Jurkat, Clone E6-1 (cell line): ENCODE data around the gene SRSF7. TPM values are rescaled to one million over a fixed set of nuclear protein-coding genes. Genes with fewer than 3 reads are reported as not detected.
"Not testable (repeated sequence)": the region's sequence is repeated elsewhere in the genome, so short reads cannot be mapped to it uniquely, and the experiment has no call there.

Experiments
- DNase-seq: peaks from one replicate; pipeline ENCODE4 v3.0.0-alpha.2; 2011; ENCODE audit warnings: low read depth, low spot score
- H3K4me3 ChIP-seq: 2 replicates; pipeline ENCODE4 v1.5.1; 2011; ENCODE audit warnings: mild to moderate bottlenecking, low read length, control low read depth, moderate library complexity
- polyA plus RNA-seq: library from polyadenylated mRNA; unstranded; fragments of >200 nt; gene quantifications from one replicate; pipeline ENCODE4 v1.2.1, GENCODE V29; 2012; ENCODE audit warnings: missing spikeins; ENCODE audit not compliant: insufficient read length, insufficient read depth

Gene SRSF7
- polyA plus RNA-seq, result 374 TPM

DNA sequence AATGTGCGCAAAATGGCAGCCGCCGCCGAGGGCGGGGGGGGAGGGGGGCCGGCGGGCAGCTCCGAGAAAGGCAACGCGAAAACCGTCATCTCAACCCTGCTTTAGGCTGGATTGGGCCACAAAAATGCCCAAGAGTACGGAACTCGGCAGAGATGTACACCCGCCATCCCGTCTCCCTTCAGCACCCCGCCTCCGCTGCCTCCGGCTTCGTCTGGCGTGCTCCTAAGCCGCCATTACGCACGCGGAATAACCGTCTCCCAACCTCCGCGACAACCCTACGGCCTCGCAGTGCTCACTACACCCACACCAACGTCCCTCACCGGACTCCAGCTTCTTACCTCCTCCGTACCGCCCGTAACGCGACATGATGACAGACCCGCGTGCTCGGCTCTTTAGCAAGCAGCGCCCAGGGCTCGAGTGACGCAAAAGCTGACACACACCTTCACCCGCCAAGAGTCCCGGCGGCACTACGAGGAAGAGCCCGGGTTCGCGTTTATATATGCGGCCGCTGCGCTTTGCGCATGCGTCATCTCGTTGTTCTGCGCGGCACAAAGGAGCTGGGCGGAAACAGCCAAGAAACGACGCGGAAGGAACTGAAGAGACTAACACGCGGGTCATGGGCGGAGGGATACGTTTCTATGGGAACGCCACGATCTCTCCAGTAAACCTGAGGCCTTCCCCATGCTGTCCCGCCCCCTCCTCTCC lies at the start of gene SRSF7:
TSS of gene SRSF7 (minus strand) at position 471 of the 705 bp plus-strand sequence. CDS start at position 366, 105 bp downstream.
- H3K4me3 ChIP-seq, result peak within 1 kb of the TSS; percentile 84
- peak; percentile 97 for DNase-seq

DNA sequence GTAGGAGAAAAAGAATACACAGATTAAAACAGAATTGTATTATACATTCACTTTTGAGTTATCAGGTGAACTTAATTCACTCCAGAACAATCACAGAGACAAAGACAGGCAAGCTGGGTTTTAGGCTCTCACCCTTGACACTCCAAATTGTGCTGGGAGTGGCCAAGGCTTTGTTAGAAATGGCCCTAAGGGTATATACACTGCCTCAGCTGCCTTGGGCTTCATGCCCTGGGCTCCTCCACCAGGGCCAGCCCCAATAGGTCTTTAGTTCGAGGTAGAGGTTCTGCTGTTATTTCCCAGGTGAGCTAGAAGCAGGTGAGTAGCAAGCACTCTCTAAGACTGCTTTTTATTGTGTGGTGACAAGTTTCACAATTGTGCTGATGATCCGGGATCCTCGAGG lies 46.8 kb upstream of the SRSF7 start:
- DNase-seq, result no peak
- no peak overlapping the region for H3K4me3 ChIP-seq

DNA sequence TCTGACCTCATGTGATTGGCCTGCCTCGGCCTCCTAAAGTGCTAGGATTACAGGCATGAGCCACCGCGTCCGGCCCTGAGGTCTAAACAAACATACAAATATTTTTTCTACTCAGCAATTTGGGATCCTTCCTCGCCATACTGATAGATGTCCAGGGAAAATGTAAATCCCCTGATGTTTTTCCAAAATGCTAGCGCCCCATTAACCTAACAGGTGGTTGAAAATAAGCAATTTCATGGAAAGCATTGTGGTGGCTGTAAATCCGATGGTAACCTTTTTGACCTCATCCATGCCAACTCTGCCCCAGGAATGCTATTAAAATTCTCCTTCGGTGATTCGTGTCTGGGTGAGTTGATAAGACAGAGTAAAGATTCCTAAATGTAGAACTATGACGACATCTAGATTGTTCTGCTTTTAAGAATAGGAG lies 46.1 kb upstream of the SRSF7 start:
- DNase-seq, result no peak
- H3K4me3 ChIP-seq, result no peak overlapping the region

DNA sequence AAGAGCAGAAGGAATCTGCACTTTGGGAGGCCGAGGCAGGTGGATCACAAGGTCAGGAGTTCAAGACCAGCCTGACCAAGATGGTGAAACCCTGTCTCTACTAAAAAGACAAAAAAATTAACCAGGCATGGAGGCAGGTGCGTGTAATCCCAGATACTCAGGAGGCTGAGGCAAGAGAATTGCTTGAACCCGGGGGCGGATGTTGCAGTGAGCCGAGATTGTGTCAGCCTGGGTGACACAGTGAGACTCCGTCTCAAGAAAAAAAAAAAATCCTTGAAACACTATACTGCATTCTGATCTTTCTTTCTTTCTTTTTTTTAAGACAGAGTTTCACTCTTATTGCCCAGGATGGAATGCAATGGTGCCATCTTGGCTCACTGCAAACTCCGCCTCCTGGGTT lies 43.9 kb upstream of the SRSF7 start:
- DNase-seq, H3K4me3 ChIP-seq: not testable (repeated sequence)

DNA sequence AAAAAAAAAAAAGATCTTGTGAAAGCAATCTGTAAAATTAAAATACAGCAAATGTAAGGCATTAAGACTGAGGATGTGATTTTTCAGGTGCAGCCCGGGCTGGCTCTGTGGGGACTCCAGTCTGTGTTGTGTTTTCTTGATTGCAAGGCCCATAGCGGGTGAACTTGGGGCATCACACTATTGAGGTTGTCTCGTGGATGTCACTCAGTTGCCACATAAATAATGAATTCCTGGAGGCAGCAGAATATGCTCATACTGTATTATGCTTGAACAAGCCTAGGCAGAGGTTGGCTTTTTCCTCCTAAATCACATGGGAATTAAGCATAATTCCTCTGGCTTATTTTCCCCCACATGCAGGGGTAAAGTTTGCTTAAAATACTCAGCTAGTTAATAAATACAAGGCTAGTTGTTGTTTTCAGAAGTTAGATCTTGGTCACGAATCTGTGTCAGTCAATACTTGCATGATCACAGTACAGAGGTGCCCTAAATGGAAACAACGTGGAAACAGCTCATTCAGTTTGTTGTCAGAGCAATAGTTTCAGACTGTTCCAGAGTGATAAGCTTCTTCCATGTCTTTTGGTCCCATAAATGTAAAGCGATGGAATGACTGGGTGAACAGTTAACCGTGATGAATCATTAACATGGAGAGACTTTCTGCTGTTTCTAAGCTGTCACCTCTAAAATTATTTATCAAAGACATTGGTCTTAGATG lies 43.2 kb upstream of the SRSF7 start:
- H3K4me3 ChIP-seq, result no peak overlapping the region
- DNase-seq, result no peak

DNA sequence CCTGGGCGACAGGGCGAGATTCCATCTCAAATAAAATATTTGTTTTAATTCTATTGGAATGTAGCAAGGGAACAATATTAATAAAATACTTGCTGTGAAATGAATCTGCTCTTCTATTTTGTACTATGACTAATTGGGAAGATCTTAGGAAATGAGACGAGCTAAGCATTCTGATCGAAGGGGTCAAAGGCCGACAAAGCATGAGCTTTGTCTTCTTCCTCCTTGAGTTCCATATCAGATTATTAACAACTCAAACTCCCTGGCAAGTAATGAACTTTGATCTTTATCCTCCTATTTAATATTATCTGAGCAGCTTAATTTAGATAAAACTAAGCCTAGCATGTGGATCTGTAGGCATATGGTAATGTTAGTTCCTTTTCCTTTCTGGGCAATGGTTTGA lies 42.4 kb upstream of the SRSF7 start:
- no peak overlapping the region for H3K4me3 ChIP-seq
- no peak for DNase-seq

DNA sequence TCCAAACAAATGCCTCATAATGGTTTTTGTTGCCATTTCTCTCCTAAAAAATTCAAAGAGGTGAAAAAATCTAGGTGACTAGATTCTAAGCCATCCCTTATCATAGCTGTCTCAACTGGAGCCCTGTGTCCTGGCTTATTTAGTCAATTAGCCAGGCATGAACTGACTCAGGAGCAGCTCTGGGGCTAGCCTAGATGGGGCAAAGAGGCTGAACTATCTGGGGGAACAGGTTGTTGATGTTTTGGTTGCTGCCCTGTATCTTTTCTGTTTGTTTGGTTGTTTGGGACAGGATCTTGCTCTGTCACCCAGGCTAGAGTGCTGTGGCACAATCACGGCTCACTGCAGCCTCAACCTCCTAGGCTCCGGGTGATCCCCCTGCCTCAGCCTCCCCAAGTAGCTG lies 41.6 kb upstream of the SRSF7 start:
- no peak overlapping the region for H3K4me3 ChIP-seq
- no peak for DNase-seq

DNA sequence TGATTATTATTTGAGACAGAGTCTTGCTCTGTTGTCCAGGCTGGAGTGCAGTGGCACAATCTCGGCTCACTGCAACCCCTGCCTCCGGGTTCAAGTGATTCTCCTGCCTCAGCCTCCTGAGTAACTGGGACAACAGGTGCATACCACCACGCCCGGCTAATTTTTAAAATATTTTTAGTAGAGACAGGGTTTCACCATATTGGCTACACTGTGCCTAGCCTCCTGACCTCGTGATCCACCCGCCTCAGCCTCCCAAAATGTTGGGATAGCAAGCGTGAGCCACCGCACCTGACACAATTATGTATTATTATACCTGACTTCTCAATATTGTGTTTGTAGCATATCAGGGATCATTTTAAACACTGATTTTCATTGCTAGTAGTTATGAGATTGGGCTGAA lies 41.2 kb upstream of the SRSF7 start:
- H3K4me3 ChIP-seq, DNase-seq: not testable (repeated sequence)

DNA sequence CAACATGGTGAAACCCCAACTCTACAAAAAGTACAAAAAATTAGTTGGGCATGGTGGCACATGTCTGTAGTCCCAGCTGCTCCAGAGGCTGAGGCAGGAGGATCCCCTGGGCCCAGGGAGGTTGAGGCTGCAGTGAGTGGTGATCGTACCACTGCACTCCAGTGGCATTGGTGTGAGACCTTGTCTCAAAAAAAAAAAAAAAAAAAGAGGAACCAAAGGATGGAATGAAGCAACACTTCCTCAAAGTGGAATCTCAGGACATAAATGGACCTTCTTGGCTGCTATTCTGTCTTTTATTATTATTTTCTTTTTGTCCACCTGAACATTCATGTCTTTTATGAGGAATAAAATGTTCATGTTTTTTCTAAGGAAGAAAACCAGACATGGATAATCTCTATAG lies 40.6 kb upstream of the SRSF7 start:
- DNase-seq, result no peak
- no peak overlapping the region for H3K4me3 ChIP-seq

DNA sequence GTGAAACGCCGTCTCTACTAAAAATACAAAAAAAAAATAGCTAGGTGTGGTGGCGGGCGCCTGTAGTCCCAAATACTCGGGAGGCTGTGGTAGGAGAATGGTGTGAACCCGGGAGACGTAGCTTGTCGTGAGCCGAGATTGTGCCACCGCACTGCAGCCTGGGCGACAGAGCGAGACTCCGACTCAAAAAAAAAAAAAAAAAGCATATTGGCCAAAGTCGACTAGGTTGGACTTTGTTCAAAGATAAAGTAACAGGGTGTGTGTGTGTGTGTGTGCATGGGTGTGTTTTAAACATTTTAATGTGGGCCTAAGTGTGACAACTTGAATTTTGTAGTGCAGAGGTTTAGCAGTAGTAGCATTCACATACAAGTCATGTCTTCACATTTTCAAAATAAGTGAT lies 38.5 kb upstream of the SRSF7 start:
- no peak for DNase-seq

DNA sequence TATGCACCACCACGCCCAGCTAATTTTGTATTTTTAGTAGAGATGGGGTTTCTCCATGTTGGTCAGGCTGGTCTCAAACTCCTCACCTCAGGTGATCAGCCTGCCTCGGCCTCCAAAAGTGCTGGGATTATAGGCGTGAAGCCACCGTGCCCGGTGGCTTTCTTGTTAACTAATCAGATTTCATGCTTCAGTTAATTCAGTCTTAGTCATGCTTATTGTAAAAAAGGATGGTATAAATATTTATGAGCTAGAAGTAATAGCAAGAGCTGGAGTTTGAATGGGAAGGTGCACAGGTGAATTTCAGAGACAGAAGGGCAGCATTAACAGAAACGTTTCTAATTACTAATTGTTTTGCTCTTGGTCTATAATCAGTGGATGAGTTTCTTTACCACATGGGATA lies 37.1 kb upstream of the SRSF7 start:
- DNase-seq, result no peak
- H3K4me3 ChIP-seq, result no peak overlapping the region

More for the DNA sequence above, 38.5 kb upstream of the SRSF7 start:
- no peak overlapping the region for H3K4me3 ChIP-seq

DNA sequence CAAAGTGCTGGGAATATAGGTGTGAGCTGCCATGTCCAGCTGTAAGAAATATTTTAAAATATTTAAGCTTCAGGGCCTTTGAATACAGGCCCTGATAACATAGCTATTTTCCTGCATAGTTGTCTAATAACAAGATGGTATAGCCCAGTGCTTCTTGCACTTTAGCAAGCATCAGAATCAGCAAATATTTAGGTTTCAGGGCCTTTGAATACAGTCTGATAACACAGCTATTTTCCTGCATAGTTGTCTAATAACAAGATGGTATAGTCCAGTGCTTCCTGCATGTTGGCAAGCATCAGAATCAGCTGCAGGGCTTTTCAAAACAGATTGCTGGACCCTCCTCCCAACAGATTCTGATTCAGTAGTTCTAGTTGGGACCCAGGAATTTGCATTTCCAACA lies 32.4 kb upstream of the SRSF7 start:
- DNase-seq, result no peak
- no peak overlapping the region for H3K4me3 ChIP-seq

DNA sequence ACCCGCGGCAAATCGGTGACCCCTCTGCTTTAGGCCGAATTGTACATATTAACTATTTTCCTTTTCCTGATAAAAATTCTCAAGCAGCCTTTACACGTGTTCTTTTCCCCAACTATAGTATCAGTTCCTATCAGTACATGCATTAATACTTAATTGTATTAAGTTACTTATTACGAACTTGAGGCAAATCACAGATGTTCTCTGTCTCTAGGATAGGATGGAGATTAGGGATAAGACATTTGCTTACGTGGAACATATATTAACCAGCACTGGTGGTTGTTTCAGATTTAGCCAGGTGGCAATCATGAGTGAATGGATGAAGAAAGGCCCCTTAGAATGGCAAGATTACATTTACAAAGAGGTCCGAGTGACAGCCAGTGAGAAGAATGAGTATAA lies 27.5 kb upstream of the SRSF7 start:
- peak overlapping the region; percentile 82 for H3K4me3 ChIP-seq
- no peak for DNase-seq

DNA sequence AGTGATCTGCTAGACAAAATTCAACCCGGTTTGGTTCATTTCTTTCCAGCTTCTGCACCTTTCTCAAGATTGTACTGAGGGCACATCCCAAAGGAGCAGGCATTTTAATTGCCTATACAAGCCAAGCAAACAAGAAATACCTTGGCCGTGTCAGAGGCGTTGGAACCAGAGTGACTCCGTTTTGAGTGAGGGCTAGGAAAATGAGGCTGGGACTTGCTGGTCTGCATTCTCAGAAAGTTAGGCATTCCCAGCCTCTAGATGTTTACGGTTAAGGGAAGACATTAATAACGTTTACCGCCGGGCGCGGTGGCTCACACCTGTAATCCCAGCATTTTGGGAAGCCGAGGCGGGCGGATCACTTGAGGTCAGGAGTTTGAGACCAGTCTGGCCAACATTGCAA lies 25.4 kb upstream of the SRSF7 start:
- H3K4me3 ChIP-seq, result no peak overlapping the region
- DNase-seq, result no peak

DNA sequence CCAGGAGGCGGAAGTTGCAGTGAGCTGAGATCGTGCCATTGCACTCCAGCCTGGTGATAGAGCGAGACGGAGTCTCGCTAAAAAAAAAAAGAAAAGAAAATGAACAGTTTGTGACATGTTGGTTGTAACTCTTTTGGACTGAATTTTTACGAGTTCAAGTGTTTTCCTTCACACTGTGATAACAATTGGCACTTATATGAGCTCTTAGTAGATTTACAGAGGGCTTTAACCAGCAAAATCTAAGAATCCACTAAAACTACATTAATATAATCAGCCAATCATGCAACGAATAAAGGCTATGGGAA lies 24.7 kb upstream of the SRSF7 start:
- no peak for DNase-seq
- no peak overlapping the region for H3K4me3 ChIP-seq

DNA sequence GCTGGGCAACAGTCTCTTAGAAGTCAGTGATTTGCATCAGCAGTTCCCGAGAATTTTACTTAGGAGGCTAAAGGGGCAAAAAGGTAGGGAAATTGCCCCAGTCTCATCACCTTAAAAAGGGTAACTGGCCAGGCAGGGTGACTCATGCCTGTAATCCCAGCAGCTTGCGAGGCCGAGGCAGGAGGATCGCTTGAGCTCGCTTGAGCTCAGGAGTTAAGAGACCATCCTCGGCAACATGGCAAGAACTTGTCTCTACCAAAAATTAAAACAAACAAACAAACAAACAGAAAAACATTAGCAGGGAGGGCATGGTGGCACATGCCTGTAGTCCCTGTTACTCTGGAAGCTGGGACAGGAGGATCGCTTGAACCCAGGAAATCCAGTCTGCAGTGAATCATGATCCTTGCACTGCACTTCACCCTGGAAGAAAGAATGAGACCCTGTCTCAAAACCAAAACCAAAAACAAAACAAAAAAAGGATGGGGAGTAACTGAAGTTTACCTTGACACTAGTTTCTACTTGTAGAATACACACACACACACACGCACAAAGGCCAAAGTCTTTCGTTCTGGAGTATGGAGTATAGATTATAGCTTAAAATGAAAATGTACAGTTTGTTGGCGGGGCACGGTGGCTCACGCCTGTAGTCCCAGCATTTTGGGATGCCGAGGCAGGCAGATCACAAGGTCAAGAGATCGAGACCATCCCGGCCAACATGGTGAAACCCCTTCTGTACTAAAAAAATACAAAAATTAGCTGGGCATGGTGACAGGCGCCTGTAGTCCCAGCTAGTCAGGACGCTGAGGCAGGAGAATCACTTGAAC lies 24.1 kb upstream of the SRSF7 start:
- no peak for DNase-seq
- no peak overlapping the region for H3K4me3 ChIP-seq

DNA sequence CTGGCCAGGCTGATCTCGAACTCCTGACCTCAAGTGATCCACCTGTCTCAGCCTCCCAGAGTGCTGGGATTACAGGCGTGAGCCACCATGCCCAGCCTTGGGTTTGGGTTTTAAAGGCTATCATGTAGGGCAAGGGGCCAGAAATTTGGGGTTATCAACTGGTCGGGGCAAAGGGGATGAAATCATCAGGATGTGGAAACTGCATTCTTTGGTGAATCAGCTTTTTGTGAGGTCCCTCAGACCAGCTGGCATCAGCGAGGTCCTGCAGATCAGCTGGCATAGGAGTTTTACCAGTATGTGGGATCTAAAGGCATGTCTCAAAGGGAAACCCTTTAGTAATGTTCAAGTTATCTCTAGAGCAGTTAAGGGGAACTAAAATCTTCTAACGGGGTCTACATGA lies 20.5 kb upstream of the SRSF7 start:
- H3K4me3 ChIP-seq, result no peak overlapping the region
- DNase-seq, result no peak

DNA sequence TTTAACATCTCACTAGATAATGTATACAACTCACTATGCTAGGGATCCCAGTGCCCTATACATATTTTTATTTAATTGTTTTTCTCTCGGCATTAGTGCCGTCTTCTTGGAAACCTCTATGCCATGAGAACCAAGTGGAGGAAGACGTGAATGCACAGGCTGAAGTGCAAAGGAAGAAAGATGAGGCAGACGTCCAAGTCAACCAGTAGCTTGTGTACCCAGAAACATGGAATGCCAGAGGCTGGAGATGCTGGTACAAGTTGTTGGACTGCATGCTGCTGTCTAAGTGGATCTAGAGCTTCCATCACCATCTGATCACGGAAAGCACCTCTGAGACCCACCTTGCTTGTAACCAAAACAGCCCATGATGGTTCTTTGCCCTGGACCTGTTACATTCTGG lies 14.4 kb upstream of the SRSF7 start:
- no peak overlapping the region for H3K4me3 ChIP-seq
- no peak for DNase-seq

DNA sequence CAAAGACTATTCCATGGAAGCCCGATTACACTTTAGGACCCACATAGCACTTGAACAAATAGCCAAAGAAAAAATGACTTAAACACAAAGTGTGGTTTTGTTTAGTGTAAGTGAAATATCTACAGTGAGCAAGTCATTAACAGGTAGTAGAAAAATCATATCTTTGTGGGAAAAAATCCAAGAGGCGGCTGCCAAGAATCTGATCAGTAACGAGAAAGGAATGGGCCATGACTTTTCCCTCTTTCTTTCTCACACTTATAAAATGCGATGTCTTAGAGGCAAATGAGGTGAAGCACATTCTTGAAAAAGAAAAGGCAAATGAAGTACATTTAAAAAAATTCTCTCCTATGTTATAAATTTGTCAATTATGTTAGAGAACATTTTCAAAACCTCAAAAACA lies 14.0 kb upstream of the SRSF7 start:
- no peak for DNase-seq

DNA sequence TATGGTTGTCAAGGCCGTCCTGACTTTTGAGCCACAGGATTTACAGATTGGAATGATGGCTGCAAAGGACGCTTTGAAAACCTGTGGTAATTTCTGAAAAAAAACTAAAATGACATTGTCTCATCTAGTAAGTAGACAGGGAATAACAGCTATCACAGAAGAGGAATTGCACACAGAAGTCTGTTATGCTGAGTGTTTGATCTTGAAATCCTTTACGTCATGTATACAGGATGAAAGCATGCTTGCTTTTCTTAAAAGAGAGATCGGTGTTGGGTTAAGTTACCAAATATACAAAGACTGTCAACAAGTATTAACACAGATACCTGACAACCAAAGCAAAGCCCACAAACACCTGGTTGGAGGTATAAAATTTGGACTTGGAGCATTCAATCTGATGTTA lies 12.6 kb upstream of the SRSF7 start:
- H3K4me3 ChIP-seq, result no peak overlapping the region
- no peak for DNase-seq

More for the DNA sequence above, 14.0 kb upstream of the SRSF7 start:
- no peak overlapping the region for H3K4me3 ChIP-seq
